PFSK-1 (cell line): ENCODE measurements around the gene TREML2. TPM values are rescaled to one million over a fixed set of nuclear protein-coding genes. Genes with fewer than 3 reads are reported as not detected.

ENCODE experiments used
- FOXP2 ChIP-seq: optimal IDR thresholded peaks from 2 replicates; pipeline ENCODE3; 2011; ENCODE audit warnings: borderline replicate concordance, control low read depth, inconsistent platforms; ENCODE audit not compliant: insufficient read depth; ENCODE audit errors: extremely low read length, extremely low read depth
- POLR2AphosphoS5 ChIP-seq: IDR thresholded peaks from 2 replicates; pipeline ENCODE4 v1.6.1; 2012; ENCODE audit warnings: low read depth, mild to moderate bottlenecking, control low read depth, low read length, moderate library complexity
- REST ChIP-seq, 2 experiments: IDR thresholded peaks; 2 replicates each; pipeline versions ENCODE4 v1.6.1 to v1.8.0; 2011 to 2012; ENCODE audit warnings: low read depth in 2 of 2, low read length in 2 of 2, control low read depth in 1 of 2, inconsistent platforms in 1 of 2, mild to moderate bottlenecking in 1 of 2, moderate library complexity in 1 of 2; ENCODE audit not compliant: insufficient read depth in 1 of 2
- SIN3A ChIP-seq: IDR thresholded peaks from 2 replicates; pipeline ENCODE4 v1.6.1; 2012; ENCODE audit warnings: mild to moderate bottlenecking, low read length, moderate library complexity, borderline replicate concordance; ENCODE audit not compliant: insufficient read depth
- TAF1 ChIP-seq: IDR thresholded peaks from 2 replicates; pipeline ENCODE4 v1.6.1; 2012; ENCODE audit warnings: low read length, control low read depth, borderline replicate concordance; ENCODE audit not compliant: insufficient read depth
- polyA plus RNA-seq: library from polyadenylated mRNA; unstranded; fragments of >200 nt; gene quantifications from one replicate; pipeline ENCODE4 v1.2.1, GENCODE V29; 2012; ENCODE audit warnings: low read depth, missing spikeins; ENCODE audit not compliant: insufficient read length

Gene TREML2, protein sequence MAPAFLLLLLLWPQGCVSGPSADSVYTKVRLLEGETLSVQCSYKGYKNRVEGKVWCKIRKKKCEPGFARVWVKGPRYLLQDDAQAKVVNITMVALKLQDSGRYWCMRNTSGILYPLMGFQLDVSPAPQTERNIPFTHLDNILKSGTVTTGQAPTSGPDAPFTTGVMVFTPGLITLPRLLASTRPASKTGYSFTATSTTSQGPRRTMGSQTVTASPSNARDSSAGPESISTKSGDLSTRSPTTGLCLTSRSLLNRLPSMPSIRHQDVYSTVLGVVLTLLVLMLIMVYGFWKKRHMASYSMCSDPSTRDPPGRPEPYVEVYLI
- not detected for polyA plus RNA-seq

DNA sequence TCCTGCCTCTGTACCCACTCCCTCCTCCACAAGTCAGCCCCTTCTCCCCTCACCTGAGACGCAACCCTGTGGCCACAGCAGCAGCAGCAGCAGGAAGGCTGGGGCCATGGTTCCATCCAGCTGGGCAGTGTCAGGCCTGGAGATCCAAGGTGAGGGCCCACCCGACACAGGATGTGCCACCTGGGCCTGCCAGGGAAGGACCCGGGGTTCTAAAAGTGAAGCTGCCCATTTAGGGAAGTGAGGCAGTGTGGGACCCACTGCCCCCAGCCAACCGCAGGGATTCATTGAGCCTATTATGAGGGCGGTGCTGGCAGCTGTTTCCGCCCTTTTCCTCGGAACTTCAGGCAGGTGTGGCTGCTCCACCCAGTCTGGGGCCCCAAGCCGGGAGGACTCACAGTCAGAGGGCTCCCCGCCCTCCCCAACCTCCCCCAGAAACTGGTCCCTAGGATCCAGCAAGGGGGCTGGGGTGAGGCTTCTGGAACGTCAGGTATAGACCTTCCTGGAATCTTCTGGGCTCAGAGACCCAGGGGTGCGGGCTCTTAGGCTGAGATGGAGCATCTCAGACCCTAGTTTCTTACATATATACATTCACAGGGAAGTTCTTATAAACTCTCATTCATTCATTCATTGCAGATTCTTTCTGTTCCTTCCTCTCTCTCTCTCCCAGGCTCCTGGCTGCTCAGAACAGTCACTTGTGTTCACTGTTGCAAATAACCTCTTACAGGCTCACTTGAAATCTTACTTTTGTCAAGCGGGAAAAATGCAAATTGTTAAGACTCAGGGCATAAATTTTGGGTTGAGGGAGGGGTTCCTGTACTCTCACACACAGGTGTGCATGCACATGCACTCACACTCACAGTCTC lies at the start of gene TREML2:
Gene TREML2 (minus strand): TSS at position 249 of the 863 bp plus-strand sequence. CDS start 141 bp downstream, at position 108.
- TF ChIP-seq REST (IDR thresholded peaks at IDR 0.05; ENCODE audit: insufficient read depth in 1 of 2, low read depth in 2 of 2, low read length in 2 of 2) (no peak), POLR2AphosphoS5 (no peak), TAF1 (no peak), SIN3A (no peak)

DNA sequence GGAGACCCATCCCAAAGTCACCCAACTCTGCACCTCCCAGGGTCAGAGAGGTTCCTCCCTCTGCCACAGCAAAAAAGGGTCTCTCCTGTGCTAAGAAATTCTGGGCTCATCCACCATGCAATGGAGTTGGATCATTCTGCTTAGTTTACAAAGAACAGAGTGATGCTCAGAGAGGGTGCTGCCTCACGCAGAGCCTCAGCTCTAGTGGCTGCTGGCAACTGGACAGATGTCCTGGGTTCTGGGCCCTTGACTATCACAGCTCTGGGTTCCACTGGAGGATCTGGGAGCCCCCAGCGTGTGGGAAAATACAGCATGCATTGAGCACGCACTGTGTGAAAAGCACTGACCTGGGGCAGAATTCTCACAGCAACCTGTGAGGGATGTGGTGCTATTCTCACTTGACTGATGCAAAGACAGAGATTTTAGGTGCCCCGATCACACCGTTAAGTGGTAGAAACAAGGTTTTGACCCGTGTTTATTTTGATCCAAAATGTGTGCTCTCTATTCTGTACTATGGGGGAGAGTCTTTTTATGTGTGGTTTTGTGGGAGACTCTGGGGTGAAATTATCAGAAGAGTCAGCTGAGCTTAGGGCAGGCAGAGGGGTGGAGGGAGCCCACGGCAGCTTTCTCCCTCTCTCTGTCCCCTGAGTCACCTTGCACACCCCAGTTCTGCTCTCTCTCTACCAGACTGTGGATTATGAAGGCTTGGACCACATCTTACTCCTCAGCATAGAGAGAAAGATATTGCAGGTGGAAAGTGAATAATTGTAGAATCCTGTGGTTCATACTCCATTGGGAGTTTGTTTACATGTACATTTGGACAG lies 47.1 kb upstream of the TREML2 start:
- TF ChIP-seq POLR2AphosphoS5, result no peak
- no peak for TF ChIP-seq FOXP2
- TF ChIP-seq TAF1, result no peak

DNA sequence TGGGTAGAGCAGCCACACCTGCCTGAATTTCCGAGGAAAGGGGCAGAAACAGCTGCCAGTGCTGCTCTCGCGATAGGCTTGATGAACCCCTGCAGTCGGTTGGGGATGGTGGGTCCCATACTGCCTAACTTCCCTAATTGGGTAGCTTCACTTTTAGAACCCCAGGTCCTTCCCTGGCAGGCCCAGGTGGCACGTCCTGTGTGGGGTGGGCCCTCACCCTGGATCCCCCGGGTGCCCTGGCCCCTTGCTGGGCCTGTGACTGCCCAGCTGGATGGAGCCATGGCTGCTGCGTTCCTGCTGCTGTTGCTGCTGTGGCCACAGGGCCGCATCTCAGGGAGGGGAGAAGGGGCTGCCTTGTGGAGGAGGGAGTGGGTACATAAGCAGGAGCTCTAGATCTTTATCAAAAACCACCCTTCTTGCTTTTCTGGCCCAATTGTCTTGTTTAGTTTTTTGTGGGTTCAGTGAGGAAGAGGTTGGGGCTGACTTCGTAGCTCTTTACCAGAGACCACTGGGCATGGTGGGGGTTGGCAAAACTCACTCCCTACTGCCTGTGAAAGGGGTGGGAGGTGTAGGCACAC lies 46.4 kb upstream of the TREML2 start:
- TF ChIP-seq REST (IDR thresholded peaks at IDR 0.05; ENCODE audit: insufficient read depth in 1 of 2, low read depth in 2 of 2, low read length in 2 of 2) (no peak), TAF1 (no peak), POLR2AphosphoS5 (no peak), FOXP2 (no peak), SIN3A (no peak)

- TF ChIP-seq POLR2AphosphoS5, result no peak
- TF ChIP-seq TAF1, result no peak
- TF ChIP-seq FOXP2, result no peak
- TF ChIP-seq REST (IDR thresholded peaks at IDR 0.05; ENCODE audit: insufficient read depth in 1 of 2, low read depth in 2 of 2, low read length in 2 of 2), result no peak
- no peak for TF ChIP-seq SIN3A
Measured at GRCh38 chr6:41239467-41240159, 38.7 kb upstream of the TREML2 start.

DNA sequence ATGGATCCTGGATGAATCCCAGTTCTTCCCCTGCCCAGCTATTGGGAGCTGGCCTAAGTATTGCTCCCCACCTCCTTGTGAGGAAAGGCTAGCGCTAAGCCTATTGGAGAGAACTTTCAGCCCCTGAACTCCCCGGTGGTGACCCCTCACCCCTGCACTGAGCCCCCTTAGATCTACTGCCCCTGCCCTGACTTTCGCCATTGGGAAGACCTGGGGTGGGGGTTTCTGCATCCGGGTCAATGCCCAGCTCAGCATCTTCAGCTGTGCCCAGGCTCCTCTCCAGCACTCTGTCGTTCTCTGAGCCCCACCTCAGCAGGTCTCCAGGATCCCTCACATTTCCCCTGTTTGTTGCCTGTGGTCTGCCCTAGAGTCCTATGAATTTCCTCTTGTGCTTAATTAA lies 36.2 kb upstream of the TREML2 start:
- no peak for TF ChIP-seq REST (IDR thresholded peaks at IDR 0.05; ENCODE audit: insufficient read depth in 1 of 2, low read depth in 2 of 2, low read length in 2 of 2)
- TF ChIP-seq TAF1, result no peak
- TF ChIP-seq SIN3A, result no peak
- no peak for TF ChIP-seq FOXP2
- TF ChIP-seq POLR2AphosphoS5, result no peak
